T-helper 9 cell (primary cell): ENCODE results near the gene PPP6R2.

Source experiments
- DNase-seq: peaks from one replicate; pipeline ENCODE4 v3.0.0-alpha.2; 2020

PPP6R2 gene

GRCh38 chr22:50435291-50436014 lies 92.3 kb downstream of the PPP6R2 start:
- no peak for DNase-seq

GRCh38 chr22:50436015-50436830 lies 93.1 kb downstream of the PPP6R2 start:
- no peak for DNase-seq

DNA sequence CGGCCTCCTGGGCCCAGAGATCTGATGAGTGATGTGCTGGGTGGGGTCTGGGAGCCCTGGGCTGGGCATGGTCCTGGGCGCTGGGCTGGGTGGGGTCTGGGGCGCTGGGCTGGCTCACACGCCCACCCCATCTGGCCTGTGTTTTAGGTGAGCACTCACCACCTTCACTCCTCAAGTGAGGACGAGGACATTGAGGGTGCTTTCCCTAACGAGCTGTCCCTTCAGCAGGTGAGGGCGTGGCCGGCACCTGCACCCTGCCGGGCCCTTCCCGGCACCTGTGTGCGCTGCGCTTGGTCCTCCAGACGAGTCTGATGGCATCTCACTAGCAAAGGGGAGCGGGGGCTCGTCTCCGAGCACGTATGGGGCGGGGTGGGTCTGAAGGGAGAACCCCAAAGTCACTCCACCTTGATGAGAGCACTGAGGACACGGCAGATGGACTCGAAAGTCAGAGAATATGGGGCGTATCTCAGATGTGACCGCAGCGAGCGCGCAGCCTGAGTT lies 93.8 kb downstream of the PPP6R2 start:
- no peak for DNase-seq

GRCh38 chr22:50437511-50438304 lies 94.6 kb downstream of the PPP6R2 start:
- no peak for DNase-seq

GRCh38 chr22:50438305-50439275 lies 95.5 kb downstream of the PPP6R2 start:
- no peak for DNase-seq

GRCh38 chr22:50439314-50439870 lies 96.3 kb downstream of the PPP6R2 start:
- no peak for DNase-seq

DNA sequence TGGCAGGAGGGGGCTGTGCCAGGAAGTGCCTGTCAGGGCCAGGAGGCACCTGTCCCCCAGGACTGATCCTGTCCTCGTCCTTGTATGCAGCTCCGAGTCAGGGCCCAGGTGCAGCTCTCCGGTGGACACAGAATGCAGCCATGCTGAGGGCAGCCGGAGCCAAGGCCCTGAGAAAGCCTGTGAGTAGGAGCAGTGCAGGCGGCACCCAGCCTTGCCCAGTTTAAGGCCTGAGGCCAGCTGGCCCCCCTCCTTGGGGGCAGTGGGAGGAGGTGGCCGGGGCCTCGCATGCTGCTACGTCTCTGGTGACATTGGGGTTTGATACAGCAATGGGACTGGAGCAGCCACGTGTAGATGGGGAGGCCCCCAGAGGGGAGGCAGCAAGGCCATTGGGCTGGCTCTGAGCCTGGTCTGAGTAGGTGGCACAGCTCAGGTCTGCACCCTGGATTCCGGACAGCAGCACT lies 96.8 kb downstream of the PPP6R2 start:
- DNase-seq, result no peak

DNA sequence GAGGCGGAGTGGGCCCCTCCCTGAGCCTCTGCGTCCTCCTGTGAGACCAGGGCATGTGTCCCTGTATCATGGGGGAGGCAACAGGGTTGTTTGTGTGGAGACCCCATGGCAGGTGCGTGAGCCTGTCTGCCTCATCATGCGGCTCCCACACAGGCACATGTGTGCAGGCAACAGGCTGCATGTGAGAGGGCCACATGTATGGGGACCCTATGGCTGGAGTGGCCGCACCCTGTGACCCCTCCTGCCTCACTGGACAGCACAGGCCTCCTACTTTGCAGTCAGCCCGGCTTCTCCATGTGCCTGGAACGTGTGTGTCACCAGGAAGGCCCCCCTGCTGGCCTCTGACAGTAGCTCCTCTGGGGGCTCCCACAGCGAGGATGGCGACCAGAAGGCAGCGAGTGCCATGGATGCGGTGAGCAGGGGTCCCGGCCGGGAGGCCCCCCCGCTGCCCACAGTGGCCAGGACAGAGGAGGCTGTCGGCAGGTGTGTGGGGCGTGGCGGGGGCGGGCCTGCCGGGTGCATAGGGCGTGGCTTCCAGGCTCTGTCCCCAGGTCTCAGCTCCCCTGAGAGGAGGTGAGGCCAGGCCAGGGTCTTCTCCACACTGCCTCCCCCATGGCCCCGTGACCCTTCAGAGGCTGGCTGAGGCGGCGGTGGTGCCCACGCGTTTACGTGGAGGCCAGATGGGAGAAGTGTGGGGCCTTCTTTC lies 97.6 kb downstream of the PPP6R2 start:
- DNase-seq, result no peak

DNA sequence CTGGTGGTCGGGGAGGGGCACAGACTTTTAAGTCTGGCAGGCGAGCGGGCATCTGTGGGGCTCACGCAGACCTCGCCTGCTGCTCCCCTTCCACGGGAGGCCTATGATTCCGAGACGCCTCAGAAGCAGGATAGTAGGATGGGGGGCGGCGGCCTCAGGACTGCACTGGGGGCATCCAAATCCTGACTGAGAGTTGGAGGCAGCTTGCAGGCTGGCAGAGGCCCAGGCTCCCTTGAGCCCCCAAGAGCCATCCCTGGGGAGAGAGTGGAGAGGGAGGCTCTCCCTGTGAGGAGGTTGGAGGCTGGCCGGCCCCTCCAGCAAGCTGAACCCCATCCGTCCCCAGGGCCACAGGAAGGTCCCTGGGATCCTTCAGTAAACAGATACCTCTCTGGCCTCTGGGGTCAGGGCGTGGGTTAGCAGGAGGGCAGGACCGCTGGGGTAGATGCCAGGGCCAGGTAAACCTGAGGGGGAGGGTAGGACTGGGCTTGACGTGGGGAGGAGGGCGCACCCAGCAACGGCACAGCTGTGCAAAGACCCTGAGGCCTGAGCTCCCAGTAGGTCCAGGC lies 98.4 kb downstream of the PPP6R2 start:
- no peak for DNase-seq

GRCh38 chr22:50443197-50443596 lies 100.1 kb downstream of the PPP6R2 start:
- DNase-seq, result no peak

DNA sequence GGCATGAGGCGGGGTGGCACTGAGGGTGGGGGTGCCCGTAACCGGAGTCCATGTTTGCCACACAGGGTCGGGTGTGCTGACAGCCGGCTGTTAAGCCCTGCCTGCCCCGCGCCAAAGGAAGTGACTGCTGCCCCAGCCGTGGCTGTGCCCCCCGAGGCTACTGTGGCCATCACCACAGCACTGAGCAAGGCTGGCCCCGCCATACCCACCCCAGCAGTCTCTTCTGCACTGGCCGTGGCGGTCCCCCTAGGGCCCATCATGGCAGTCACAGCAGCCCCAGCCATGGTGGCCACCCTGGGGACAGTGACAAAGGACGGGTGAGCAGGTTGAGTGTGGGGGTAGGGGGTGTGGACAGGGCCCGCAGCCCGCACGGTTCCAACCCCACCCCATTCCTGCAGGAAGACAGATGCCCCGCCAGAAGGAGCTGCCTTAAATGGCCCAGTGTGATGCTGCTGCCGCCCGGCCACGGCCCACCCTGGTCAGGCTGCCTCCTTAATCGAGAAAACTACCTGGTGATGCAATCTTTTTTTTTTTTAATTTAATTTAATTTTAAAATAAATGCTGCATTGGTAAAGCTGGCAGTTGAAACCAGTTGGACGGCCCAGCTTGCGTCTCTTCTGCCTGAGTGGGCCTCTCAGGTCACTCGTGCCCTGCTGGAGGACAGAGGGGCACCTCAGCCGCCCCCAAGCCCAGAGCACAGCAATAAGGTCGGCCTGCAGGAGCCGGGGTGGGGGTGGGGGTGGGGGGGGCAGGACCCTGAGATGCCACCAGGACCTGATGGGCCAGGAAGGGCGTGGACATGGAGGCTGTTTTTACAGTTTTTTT lies 100.9 kb downstream of the PPP6R2 start:
- no peak for DNase-seq

DNA sequence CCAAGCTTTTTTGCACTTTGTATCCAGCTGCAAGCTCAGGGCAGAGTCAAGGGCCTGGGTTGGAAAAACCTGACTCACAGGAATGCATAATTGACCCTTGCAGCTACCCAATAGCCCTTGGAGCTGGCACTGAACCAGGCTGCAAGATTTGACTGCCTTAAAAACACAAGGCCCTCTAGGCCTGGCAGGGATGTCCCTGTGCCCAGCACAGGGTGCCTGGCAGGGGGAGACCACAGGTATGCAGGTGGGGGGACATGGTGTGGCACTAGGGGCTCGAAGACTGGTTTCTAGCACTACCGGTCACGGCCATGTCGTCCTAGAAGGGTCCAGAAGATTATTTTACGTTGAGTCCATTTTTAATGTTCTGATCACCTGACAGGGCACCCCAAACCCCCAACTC lies 101.5 kb downstream of the PPP6R2 start:
- no peak for DNase-seq

GRCh38 chr22:50445071-50445879 lies 102.1 kb downstream of the PPP6R2 start:
- no peak for DNase-seq

DNA sequence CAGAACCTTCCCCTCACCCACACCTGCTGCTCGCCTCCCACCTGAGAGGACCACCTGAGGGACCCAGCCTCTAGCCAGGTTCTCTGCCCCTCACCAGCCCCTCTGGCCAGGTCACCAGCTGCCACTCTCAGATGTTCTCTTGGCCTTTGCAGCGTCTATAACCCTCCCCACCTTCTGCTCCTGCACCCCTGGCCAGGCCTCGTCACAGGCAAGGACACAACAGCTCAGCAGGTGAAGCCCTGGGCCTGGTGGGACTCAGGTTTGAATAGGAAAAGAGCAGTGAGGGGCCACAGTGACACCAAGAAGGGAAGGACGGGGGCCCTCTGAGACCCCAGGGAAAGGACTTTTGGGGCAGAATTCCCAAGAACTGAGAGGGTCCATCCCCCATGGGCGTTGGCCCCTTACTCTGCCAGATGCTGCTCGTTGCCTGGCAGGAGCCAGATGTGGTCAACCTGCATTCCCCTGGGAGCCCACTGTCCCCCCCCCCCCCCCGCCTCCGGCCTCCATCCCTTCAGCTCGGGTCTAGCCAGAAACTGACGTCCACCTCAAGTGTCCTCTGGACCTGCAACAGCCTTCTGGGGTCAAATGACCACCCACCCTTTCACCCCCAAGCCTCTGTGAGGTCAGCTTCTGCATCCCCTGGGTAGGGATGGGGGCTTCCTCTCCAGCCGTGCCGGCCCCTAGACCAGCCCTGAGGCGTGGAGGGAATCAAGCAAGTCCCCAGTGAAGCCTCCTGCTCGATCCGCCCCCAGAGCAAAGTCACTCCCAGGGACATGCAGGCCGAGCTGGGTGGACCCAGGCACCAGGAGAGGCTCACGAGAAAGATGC lies 103.0 kb downstream of the PPP6R2 start:
- no peak for DNase-seq

- DNase-seq, result no peak
Observed at GRCh38 chr22:50446708-50447575, 103.8 kb downstream of the PPP6R2 start.
